GM21737 (cell line): Measurements from ENCODE around the gene KCNK18.
A peak's percentile ranks its signal among the peaks of the same experiment; 100 is the strongest.
"Not testable (repeated sequence)": the region's sequence is repeated elsewhere in the genome, so short reads cannot be mapped to it uniquely, and the experiment has no call there.

Experiments used
- ATAC-seq: cut with Tn5 transposase; IDR thresholded peaks from one replicate; pipeline ENCODE4 v1.9.1; 2021; ENCODE audit warnings: mild to moderate bottlenecking, moderate library complexity; ENCODE audit not compliant: unreplicated experiment

Gene KCNK18

DNA sequence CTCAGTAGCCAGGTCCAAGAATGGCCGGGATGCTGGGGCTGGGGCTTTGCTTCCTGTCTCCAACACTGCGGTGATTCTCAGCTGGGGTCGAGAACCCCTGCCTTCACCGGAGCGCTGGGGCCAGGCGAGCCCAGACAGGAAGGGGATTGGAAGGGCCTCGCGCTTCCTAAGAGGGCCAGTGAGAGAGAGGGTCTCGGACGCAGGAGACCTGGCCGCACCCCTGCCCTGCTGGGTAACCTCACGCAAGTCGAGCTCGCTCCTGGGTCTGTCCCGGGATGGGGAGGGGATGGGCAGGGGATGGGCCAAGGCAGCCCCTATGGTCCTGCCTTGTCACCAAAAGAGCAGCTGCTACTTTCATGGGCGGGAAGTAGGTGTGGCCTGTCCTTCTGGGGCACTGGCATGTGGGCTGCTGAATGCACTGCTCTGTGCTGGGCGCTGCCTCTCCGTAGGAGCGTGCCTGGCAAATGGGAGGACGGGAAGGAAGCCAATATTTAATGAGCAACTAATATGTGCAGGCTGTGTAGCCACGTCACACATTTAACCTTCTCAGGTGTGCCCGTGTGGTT, 20.0 kb downstream of the KCNK18 start:
- ATAC-seq: peak; percentile 45

DNA sequence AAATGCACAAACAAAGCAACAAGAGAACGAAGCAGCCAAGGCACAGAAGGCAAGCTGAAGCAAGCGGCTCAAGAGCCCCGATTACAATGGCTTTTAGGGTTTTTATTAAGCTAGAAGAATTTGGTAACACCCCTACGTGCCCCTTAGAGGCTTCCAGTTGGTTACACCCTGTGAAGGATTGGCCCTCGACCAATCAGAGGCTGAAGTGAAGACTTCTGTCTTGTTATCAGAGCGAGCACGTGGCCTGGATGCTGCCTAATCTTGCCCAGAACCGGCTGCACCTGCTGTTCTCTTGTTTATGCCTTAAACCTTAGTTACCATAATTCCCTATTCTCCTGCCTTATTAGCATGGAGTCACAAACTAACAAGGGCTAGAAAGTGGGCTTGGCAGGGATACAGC, 21.4 kb downstream of the KCNK18 start:
- ATAC-seq: no peak

DNA sequence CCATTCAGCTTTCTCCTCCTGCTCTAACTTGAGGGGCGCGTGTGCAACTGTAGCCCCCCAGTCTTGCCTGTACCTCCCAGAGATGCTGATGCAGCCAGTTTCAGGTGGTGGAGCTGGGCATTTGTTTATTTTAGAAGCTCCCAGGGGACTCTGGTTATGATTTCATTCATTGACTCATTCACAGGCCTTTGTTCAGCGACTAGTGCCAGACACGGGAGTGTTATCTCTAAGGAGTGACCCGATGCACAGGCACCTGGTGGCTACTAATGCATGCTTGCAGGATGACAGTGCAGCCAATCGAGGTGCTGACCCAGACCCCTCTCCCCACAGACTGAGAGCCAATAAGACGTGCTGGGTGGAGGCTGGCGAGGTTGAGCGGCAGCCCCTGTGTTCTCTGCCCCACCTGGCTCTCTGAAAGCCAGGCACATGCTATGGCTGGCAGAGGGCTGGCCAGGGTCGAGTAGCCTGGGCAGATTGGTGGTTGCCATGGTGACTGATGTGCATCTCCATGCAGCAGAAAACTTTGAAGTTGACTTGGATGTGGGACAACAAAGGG, 23.9 kb downstream of the KCNK18 start:
- ATAC-seq: no peak

DNA sequence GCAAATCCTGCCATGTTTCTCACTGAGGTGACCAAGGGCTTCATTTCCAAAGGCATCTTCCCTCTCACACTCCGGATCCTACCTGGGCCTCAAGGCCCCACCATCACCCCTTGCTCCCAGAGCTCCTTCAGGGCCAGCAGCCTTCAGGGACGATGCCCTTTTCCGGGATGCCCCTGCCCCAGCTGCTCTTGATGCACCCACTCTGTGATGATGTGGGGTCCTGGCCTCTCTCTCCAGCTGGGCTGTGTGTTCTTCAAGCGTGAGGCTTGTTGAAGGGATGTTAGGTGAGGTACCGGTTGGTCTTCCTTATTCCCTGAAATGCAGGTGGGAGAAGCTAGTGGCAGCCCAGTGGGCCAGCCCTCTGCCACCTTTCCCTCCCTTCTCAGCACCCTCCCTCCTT, 25.3 kb downstream of the KCNK18 start:
- no peak for ATAC-seq

DNA sequence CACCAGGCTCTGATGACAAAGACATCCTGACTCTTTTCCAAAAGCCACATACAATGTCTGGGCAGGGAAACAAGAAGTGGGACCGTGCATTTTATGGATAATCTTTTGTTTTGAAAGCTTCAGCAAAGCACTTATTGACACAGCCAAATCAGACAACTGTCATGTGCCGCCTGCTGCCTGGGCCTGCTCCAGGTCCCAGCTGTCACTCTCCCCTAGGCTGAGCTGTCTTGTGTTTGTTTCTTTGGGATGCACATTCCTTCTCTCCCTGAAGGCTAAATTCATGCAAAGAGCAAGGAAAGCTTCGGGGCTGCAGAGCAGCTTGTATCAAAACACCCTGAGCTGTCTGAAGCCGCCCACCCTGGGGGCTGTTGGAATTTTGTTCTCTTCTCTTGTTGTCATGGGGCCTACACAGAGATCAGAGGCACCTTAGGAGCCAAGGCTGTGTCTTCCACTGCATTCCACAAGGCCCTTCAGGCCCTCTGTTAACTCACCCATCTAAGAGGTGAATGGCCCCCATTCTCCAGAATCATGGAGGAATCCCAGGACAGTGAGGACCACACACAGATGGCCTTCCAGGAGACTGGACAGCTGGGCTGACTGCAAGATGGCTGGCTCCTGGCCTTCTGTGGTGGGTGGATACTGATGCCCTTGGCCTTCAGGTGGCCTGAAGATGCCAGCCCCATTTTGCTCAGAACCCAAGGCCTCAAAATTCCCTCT, 25.8 kb downstream of the KCNK18 start:
- ATAC-seq: no peak

DNA sequence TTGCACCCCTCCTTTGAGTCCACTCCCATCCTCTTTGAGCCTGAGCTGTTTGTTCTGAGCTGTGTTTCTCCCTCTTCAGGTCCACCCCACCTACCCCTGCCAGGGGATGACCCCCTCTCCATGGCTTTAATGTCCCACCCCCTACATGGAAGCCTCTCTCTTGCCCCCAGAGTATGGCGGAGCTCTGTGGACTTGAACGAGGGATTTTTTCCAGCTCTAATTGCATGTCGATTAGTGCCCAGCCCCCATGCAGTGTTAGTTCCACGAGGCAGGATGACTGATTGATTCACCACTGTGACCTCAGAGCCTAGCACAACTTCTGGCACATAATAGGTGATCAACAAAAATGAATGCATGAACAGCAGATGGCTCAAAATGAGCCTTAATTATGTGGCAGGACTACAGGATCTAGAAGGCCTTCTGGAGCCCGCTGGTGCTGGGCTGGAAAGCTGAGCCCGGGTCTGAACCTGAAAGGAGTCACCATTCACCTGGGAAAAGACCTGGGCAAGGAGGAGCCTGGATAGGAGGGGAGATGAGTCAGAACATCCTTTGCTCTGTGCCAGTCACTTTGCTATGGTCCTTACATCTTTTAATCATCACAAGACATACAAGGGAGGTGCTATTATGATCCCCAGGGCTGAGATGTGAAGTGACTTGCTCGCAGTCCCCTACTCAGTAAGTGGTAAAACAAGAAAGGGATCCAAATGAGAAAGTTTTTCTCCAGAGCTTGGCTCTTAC, 26.6 kb downstream of the KCNK18 start:
- ATAC-seq: no peak

DNA sequence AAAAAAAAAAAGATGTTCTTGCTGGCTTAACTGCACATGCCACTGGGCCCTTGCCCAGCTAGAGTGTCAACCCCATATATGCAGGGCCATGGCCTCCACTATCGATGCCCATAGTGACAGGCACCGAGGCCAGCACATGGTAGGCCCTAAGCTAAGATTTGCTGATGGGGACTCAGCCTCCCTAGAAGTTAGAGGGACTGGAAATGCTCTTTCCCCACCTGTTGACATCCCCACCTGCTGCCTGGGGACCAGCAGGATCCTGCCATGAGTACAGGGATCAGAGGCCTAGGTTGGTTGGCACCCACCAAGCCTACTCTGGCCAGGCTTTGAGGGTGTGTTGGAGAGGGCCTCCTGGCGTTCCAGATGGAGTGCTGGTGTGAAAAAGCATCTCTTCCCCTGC, 27.6 kb downstream of the KCNK18 start:
- no peak for ATAC-seq

DNA sequence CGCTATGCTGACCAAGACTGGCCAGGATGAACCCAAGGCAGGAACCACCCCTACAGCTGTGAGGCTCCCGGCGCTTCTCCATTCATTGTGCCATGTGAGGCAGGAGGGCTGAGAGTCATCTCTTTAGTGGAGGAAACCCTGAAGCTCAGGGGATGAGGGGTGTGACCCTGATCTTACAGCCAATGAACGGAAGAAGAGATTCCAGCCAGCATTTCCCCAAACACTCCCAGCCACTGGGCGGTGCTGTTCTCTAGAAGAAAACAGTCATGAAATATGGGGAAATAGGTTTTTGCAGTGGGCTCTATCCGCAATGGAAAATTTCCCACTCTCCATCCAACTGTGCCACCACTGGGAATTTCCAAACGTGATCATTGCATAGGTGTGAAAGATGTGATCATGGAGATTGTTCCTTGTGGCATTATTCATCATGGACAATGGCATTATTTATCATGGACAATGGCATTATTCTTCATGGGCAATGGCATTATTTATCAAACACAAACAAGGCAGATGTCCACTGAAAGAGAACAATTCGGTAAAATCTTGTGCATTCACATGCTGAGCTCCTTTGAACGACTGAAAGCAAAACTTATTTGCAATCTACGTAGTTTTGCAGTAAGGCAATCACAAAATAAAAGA, 29.6 kb downstream of the KCNK18 start:
- no peak for ATAC-seq

DNA sequence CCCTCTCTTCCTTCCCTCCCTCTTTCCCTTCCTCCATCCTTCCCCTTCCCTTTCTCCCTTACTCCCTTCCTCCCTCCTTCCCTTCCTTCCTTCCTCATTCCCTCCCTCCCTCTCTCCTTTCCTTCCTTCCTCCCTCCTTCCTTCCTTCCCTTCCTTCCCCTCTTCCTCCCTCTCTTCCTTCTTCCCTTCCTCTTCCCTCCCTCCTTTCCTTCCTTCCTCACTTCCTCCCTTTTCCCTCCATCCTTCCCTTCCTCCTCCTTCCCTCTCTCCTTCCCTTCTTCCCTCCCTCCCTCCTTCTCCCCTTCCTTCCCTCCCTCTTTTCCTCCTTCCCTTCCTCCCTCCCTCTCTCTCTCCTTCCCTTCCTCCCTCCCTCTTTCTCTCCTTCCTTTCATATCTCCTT, 30.9 kb downstream of the KCNK18 start:
- ATAC-seq: no peak

DNA sequence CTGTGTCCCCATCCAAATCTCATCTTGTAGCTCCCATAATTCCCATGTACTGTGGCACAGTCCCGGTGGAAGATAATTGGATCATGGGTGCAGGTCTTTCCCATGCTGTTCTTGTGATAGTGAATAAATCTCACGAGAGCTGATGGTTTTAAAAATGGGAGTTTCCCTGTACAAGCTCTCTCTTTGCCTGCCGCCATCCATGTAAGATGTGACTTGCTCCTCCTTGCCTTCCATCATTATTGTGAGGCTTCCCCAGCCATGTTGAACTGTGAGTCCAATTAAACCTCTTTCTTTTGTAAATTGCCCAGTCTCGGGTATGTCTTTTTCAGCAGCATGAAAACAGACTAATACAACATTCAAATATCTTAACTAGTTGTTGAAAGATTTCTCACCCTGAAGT, 32.8 kb downstream of the KCNK18 start:
- not testable (repeated sequence) for ATAC-seq

DNA sequence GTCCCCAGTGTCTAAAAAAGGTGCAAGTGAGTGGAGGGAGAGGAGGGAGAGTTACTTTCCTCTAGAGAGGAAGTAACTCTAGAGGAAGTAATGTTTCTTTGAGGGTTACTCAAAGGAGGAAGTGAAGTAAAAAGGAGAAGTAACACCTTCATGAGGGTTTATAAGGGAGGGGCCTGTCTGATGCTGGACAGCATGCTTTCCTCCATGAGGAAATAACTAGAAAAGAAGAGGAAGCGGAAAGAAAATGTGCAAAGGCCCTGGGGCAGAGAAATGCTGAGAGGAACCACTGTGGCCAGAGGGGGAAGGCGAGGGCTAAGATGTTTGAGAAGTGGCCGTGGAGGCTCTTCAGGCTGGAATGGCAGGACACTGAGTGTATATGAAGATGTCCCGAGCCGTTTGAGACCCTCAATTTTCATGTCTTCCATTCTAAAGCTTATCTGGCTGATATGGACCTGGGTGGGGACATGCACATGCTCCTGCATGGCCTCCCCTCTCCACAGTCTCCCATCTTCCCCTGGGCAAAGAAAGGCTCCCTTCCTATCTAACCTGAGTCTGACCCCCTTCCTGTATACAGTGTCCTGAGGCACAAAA, 40.2 kb downstream of the KCNK18 start:
- no peak for ATAC-seq

DNA sequence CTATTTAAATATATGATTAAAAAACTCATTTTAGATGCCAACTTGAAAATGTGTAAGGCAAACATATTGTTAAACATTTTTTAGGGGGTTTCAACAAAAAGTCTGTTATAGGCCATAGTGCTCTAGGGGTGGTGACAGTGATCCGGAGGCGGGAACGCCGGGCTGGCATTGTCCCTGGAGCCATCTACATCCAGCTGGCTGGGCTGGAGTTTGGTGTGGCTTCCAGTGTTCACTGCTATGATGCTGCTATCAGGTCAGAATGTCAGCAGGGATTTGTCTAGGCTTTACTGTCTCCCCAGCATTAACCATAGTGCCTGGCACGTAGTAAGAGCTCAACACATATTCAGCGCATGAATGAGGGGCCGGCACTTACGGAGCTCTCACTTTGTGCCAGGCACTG, 41.8 kb downstream of the KCNK18 start:
- ATAC-seq: no peak

DNA sequence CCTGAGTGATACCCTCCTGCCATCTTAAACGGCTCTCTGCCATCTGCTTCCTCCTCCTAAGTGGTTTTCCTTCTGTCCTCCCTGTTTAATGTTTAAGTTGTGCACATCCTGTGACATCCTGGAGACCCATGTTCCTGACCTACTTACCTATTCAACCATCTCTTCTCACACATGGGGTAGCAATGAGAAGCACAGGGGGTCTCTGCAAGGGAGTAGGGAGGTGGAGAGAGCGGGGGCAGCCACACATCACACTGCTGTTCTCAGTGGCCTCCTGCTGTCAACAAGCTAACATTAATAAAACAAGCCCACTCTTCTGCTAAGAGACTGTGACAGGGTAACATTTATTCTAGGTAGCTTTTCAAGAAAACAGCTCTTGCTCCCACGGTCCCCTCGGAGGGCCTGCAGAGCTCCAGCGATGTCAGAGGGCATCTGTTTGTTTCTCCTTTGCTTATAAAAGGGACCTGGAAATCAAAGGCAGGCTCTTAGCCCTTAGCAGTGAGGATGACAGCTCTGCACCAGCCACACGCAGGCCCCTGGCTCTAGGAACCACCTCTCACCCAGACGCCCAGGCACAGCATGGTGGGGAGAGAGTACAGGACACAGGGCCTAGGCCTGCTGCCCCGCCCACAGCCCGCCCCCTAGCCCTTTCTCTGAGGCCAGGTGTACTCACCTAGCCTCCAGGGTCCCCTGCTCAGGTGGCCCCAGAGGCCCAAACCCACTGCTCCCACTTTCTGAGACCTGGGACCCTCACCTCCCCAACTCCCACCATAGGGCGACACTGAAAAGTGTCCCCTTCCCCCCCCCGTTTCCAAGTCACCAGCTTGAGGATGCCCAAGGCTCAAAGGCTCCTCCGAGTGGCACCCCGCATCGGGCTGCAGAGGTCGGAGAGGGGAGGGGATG, 42.7 kb downstream of the KCNK18 start:
- ATAC-seq: no peak

DNA sequence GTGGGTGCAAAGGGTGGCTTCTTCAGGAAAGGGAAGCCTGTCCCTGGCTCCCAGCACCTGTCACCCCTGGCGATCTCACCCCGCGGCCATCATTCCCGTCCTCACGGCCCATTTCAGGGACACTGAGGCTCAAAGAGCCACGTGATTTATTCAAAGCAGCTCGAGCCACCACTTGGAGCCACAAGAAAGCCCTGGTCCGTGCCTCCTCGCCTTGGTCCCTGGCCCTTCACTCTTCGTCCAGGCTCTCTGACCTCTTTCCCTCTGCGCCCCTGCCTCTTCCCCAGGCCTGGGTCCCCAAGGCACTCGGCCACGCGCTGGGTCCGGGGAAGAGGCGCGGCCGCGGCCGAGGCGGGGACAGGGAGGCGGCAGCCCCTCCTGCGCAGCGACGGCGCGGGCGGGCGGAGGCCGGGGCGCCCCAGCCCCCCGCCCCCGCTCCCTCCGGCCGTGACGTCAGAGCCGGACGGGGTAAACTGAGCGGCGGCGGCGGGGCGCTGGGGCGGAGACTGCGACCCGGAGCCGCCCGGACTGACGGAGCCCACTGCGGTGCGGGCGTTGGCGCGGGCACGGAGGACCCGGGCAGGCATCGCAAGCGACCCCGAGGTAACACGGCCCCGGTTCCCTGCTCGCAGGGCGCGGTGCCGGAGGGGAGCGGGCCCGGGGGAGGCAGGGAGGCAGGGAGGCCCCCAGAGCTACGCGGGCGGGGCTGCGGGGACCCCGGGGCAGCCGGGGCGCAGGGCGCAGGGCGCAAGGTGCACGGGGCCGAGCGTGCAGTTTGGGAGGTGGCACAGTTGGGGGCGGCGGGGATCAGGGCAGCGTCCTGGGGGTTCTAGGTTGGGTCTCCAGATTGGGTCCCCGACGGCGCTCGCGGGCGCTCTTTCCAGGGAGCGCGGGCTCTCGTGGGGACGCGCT, 43.6 kb downstream of the KCNK18 start, which contains the start of gene SLC18A2:
TSS of gene SLC18A2 (plus strand) at position 494 of the 909 bp plus-strand sequence. CDS start 580 bp downstream, outside the sequence.
- no peak for ATAC-seq

DNA sequence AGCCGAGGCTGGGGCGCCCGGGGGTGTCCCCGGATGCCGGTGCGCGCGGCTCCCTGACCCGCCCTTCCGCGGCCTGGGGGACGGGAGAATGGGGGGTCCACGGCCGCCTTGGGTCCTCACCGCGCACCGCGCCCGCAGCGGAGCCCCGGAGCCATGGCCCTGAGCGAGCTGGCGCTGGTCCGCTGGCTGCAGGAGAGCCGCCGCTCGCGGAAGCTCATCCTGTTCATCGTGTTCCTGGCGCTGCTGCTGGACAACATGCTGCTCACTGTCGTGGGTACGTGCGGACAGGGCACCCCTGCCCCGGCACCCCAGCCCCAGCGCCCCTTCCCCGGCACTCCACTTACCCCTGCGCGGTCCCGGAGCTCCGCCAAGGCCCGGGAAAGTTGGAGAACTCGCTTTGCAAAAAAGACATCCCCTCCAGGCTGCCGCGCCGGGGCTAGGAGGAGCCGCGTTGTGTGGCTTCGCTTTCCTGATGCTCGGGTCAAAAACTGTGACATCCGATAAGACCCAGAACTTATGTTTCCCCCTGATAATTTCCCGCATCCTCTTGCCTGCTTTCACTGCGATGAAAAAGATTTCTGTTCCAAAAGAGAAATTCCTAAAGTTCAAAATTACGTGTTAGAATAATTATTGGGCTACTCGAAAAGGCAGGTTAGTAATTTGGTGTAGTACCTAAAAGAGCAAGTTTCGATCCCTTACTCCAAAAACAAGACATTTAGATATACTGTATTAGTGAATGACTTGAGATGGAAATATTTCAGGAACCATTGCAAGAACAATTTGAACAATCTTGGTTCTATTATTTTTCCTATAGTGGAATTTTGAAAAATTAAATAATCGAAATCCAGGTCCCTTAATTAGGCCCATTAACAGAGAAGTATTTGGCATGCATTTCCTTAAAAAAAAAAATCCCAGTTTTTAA, 44.5 kb downstream of the KCNK18 start:
- ATAC-seq: no peak

DNA sequence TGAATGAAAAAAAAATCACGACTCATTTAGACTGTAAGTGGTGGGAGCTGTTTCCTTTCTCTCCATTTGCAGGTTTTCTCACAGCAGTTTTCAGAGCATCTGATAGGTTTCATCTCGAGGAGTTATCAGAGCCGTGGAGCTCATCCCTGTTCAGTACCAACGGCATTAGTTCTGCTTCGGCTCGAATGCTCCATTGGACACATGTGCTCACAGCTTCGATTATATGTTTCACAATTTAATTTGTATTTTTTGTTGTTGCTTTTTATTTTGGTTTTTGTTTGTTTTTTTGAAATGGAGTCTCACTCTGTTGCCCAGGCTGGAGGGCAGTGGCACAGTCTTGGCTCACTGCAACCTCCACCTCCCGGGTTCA, 45.2 kb downstream of the KCNK18 start:
- ATAC-seq: no peak

DNA sequence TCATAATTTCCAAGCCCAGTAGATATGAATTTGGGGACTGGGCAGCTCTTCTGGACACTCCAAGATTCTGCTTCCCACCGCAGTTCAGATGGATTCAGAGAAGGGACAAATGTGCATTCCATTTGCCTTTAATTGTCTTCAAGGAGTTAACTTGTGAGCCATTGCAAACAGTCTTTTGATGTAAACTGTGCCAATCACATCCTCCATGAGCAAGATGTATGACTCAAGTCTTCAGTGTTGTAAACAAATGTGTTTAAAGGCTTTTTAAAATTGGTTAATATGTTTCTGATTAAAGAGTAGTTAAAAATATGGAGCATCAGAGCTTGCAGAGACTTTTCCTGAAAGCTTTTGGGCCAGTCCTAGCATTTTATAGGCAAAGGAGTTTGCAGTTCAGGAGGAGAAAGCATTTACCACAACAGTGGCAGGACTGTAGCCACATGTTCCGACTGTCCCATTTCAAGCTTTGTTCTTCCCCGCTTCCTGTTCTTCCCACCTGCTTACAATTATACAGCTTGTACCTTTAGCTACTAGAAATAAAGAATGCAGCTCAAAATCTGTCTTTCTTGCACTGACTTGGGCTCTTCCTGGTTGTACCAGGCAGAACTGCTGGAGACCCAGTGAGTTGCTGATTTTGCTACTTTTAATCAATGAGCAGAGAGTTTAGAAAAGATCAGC, 49.8 kb downstream of the KCNK18 start:
- ATAC-seq: no peak
